H1 (cell line): ENCODE results near the gene GCNT1. TPM values are rescaled to one million over a fixed set of nuclear protein-coding genes. Genes with fewer than 3 reads are reported as not detected.
A peak's percentile ranks its signal among the peaks of the same experiment; 100 is the strongest.
"Not testable (repeated sequence)": the region's sequence is repeated elsewhere in the genome, so short reads cannot be mapped to it uniquely, and the experiment has no call there.

Source experiments
- CTCF ChIA-PET: fragments of 300-600 bp; sonication (Branson Sonifier 250); formaldehyde crosslinking; loops from one replicate; lab custom pipeline; 2021; ENCODE audit not compliant: partially characterized antibody; lab: Charles Lee
- POLR2A ChIA-PET: fragments of 300-600 bp; sonication (Branson Sonifier 250); formaldehyde crosslinking; loops from one replicate; lab custom pipeline; 2021; ENCODE audit warnings: inconsistent platforms; ENCODE audit not compliant: partially characterized antibody; lab: Charles Lee
- DNase-seq, 2 experiments: peaks; one replicate each; pipeline versions ENCODE4 v3.0.0 to v3.0.0-alpha.2; 2010 to 2022; ENCODE audit warnings: low spot score in 2 of 2, low read depth in 1 of 2, mixed read lengths in 1 of 2
- FAIRE-seq: peaks from 2 replicates; lab custom pipeline; 2011; peaks lifted over from hg19 to GRCh38; lab: Jason Lieb, UNC
- H2AFZ ChIP-seq: 2 replicates; pipeline ENCODE4 v1.8.1; 2012; ENCODE audit warnings: low read length, inconsistent platforms
- H2AK5ac ChIP-seq: 2 replicates; pipeline ENCODE4 v1.6.1; 2013; ENCODE audit warnings: low read depth, low read length
- H2BK120ac ChIP-seq: replicated peaks from 2 replicates; pipeline ENCODE3; 2013; ENCODE audit warnings: low read depth, low read length, inconsistent platforms
- H2BK12ac ChIP-seq: 2 replicates; pipeline ENCODE4 v1.6.1; 2013; ENCODE audit warnings: low read depth, low read length
- H2BK15ac ChIP-seq: 2 replicates; pipeline ENCODE4 v1.6.1; 2013; ENCODE audit warnings: low read length
- H2BK20ac ChIP-seq: 2 replicates; pipeline ENCODE4 v1.6.1; 2013; ENCODE audit warnings: low read length
- H2BK5ac ChIP-seq: 2 replicates; pipeline ENCODE4 v1.6.1; 2013; ENCODE audit warnings: low read depth, low read length
- H3K14ac ChIP-seq: 2 replicates; pipeline ENCODE4 v1.6.1; 2013; ENCODE audit warnings: inconsistent platforms; ENCODE audit not compliant: insufficient read length
- H3K18ac ChIP-seq: 2 replicates; pipeline ENCODE4 v1.6.1; 2013; ENCODE audit warnings: low read length; ENCODE audit errors: extremely low read depth
- H3K23ac ChIP-seq: 2 replicates; pipeline ENCODE4 v1.6.1; 2013; ENCODE audit warnings: inconsistent platforms; ENCODE audit not compliant: insufficient read length
- H3K23me2 ChIP-seq: 2 replicates; pipeline ENCODE4 v1.6.1; 2013; ENCODE audit warnings: low read depth, low read length
- H3K27ac ChIP-seq: 2 replicates; pipeline ENCODE4 v1.6.1; 2011; ENCODE audit warnings: low read depth, low read length, inconsistent platforms
- H3K27me3 ChIP-seq, 4 experiments: replicated peaks in 1 of 4; 1 replicate in 1 of 4; 2 replicates in 3 of 4; pipeline versions ENCODE4 v1.6.1 to v1.8.1; 2011 to 2013; ENCODE audit warnings: low read length in 3 of 4, mild to moderate bottlenecking in 3 of 4, inconsistent platforms in 2 of 4, mixed read lengths in 2 of 4, moderate library complexity in 1 of 4; ENCODE audit not compliant: control insufficient read depth in 3 of 4, insufficient read depth in 3 of 4; ENCODE audit errors: extremely low read depth in 1 of 4
- H3K36me3 ChIP-seq, 4 experiments: 2 replicates each; pipeline versions ENCODE4 v1.6.1 to v1.8.1; 2011 to 2013; ENCODE audit warnings: mild to moderate bottlenecking in 4 of 4, low read length in 3 of 4, moderate library complexity in 2 of 4, control low read depth in 1 of 4, inconsistent platforms in 1 of 4; ENCODE audit not compliant: insufficient read depth in 4 of 4, control insufficient read depth in 2 of 4
- H3K4ac ChIP-seq: replicated peaks from 2 replicates; pipeline ENCODE3; 2013; ENCODE audit warnings: low read length, low read depth, mixed read lengths, inconsistent platforms; ENCODE audit not compliant: insufficient read length
- H3K4me1 ChIP-seq, 4 experiments: replicated peaks in 1 of 4; 1 replicate in 1 of 4; 2 replicates in 3 of 4; pipeline versions ENCODE4 v1.6.1 to v1.8.1; 2011 to 2013; ENCODE audit warnings: low read length in 3 of 4, inconsistent platforms in 2 of 4, mixed read lengths in 1 of 4; ENCODE audit not compliant: insufficient read depth in 4 of 4, control insufficient read depth in 3 of 4
- H3K4me2 ChIP-seq, 2 experiments: 2 replicates each; pipeline versions ENCODE4 v1.6.1 to v1.8.1; 2011 to 2013; ENCODE audit warnings: low read depth in 2 of 2, low read length in 2 of 2, control low read depth in 1 of 2, inconsistent platforms in 1 of 2, mild to moderate bottlenecking in 1 of 2; ENCODE audit not compliant: insufficient read depth in 1 of 2
- H3K4me3 ChIP-seq, 4 experiments: fragments of 200-600, 300-600 bp in 1 of 4; sonication (generic), shearing (Covaris generic), sonication (Bioruptor Twin) in 1 of 4; 2 replicates each; pipeline versions ENCODE4 v1.5.1 to v1.8.1; 2011 to 2016; ENCODE audit warnings: low read length in 4 of 4, low read depth in 3 of 4, control low read depth in 2 of 4, inconsistent platforms in 2 of 4, mild to moderate bottlenecking in 2 of 4, mixed read lengths in 1 of 4, moderate library complexity in 1 of 4; ENCODE audit not compliant: insufficient read depth in 2 of 4; ENCODE audit errors: extremely low read depth in 1 of 4
- H3K56ac ChIP-seq: replicated peaks from 2 replicates; pipeline ENCODE3; 2013; ENCODE audit warnings: low read depth, mild to moderate bottlenecking, mixed read lengths, low read length, inconsistent platforms; ENCODE audit not compliant: insufficient read length
- H3K79me1 ChIP-seq: 2 replicates; pipeline ENCODE4 v1.6.1; 2013; ENCODE audit warnings: low read depth, low read length, control low read depth
- H3K79me2 ChIP-seq, 2 experiments: 2 replicates each; pipeline versions ENCODE4 v1.6.1 to v1.8.1; 2012 to 2013; ENCODE audit warnings: low read length in 2 of 2, mild to moderate bottlenecking in 2 of 2, inconsistent platforms in 1 of 2; ENCODE audit not compliant: insufficient read depth in 2 of 2, control insufficient read depth in 1 of 2
- H3K9ac ChIP-seq, 4 experiments: replicated peaks in 1 of 4; 1 replicate in 1 of 4; 2 replicates in 3 of 4; pipeline versions ENCODE4 v1.6.1 to v1.8.1; 2011 to 2013; ENCODE audit warnings: low read depth in 3 of 4, low read length in 3 of 4, control low read depth in 2 of 4, mild to moderate bottlenecking in 2 of 4, moderate library complexity in 2 of 4, inconsistent platforms in 1 of 4; ENCODE audit errors: extremely low read depth in 1 of 4
- H3K9me3 ChIP-seq, 2 experiments: 2 replicates each; pipeline versions ENCODE4 v1.6.1 to v1.8.1; 2012 to 2013; ENCODE audit warnings: mild to moderate bottlenecking in 2 of 2, moderate library complexity in 2 of 2, control low read depth in 1 of 2, inconsistent platforms in 1 of 2, low read depth in 1 of 2, low read length in 1 of 2, mixed read lengths in 1 of 2; ENCODE audit not compliant: insufficient read depth in 2 of 2
- H4K20me1 ChIP-seq, 2 experiments: replicated peaks in 1 of 2; 2 replicates each; pipeline versions ENCODE3 to v1.8.1; 2011 to 2013; ENCODE audit warnings: inconsistent platforms in 2 of 2, low read length in 2 of 2, mild to moderate bottlenecking in 1 of 2; ENCODE audit not compliant: insufficient read depth in 2 of 2, control insufficient read depth in 1 of 2
- H4K5ac ChIP-seq: 2 replicates; pipeline ENCODE4 v1.6.1; 2013; ENCODE audit warnings: low read length, low read depth, mixed read lengths, inconsistent platforms; ENCODE audit not compliant: insufficient read length
- H4K8ac ChIP-seq: 2 replicates; pipeline ENCODE4 v1.8.0; 2013; ENCODE audit warnings: mild to moderate bottlenecking, moderate library complexity, low read length, inconsistent platforms; ENCODE audit not compliant: insufficient read depth; ENCODE audit errors: extremely low read depth
- H4K91ac ChIP-seq: replicated peaks from 2 replicates; pipeline ENCODE3; 2013; ENCODE audit warnings: low read length, mixed read lengths, inconsistent platforms; ENCODE audit not compliant: insufficient read length
- WGBS, 2 experiments: shearing (Covaris generic) in 1 of 2; methylation state at CpG; one replicate each; pipeline versions ENCODE4 v1.1.6 to v1.1.7; 2013 to 2015; ENCODE audit warnings: low lambda C conversion rate in 2 of 2, mixed read lengths in 2 of 2, inconsistent platforms in 1 of 2, low coverage in 1 of 2, missing lambda C conversion rate in 1 of 2; ENCODE audit not compliant: insufficient replicate concordance in 2 of 2, insufficient coverage in 1 of 2, insufficient read length in 1 of 2; ENCODE audit errors: extremely low coverage in 1 of 2, missing lambda C conversion rate in 1 of 2; 5-methylcytosine and 5-hydroxymethylcytosine counted together
- polyA plus RNA-seq, 7 experiments: library from polyadenylated mRNA; depleted of rRNA in 3 of 7; stranded (reverse) in 5 of 7; unstranded in 2 of 7; fragments of >200 nt in 5 of 7; fragments of 200-250 nt in 2 of 7; gene quantifications; 1 replicate in 5 of 7; 2 replicates in 1 of 7; 4 replicates in 1 of 7; pipeline versions ENCODE4 v1.2.1 to v1.2.3, GENCODE V29; 2011 to 2013; ENCODE audit warnings: missing spikeins in 2 of 7, mixed read lengths in 2 of 7
- total RNA-seq: library from RNA; stranded (reverse); fragmentation: NEBNext Ultra II Directional; extraction: Animal tissue kit (Norgen Biotek cat#: 25700); gene quantifications from 2 replicates; pipeline ENCODE4 v1.2.1, GENCODE V29; 2021

Gene GCNT1
- total and polyA plus RNA-seq, 2 of the 8 experiments (the other 6 are each of a cell fraction or from before 2014, with no cell fraction given), result 13.0 to 16.5 TPM

DNA sequence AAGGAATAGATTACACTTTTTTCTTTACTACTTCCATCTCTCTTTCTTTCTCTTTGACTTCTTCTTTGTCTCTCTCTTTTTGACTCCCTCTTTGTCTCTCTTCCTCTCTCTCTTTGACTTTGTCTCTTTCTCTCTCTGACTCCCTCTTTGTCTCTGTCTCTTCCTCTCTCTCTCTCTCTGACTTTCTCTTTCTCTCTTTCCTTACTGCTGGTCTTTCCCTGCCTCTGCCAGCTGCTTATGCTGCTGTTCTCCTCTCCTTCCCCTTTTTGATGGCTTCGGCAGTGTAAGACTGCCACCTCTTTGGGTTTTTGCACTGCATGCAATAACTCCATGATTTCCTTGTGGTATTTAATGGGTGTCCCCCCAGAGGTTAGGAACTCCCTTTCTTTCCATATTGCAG lies 32.1 kb downstream of the GCNT1 start:
- WGBS, 2 experiments, result 100% methylated on average over 1 of the region's 1 CpG; no CpG with 5 or more reads in 1 of the 2 experiments
- peaks cover 0 to 14% (median 1%) of the 10 kb centered on the region in 4 experiments; a peak in 2 of 7 replicates for H3K4me1 ChIP-seq
- H3K23me2 ChIP-seq, H4K8ac ChIP-seq, H4K20me1 ChIP-seq, H3K27ac ChIP-seq, H3K56ac ChIP-seq, H3K36me3 ChIP-seq, H3K27me3 ChIP-seq, POLR2A ChIA-PET, FAIRE-seq, H3K4ac ChIP-seq, H2BK120ac ChIP-seq, H3K4me3 ChIP-seq, H2AK5ac ChIP-seq, H2BK12ac ChIP-seq, H3K14ac ChIP-seq, H4K5ac ChIP-seq, CTCF ChIA-PET, H3K9me3 ChIP-seq, H3K79me1 ChIP-seq, H2BK20ac ChIP-seq, H2BK5ac ChIP-seq, H2BK15ac ChIP-seq, DNase-seq, H3K18ac ChIP-seq, H4K91ac ChIP-seq, H3K79me2 ChIP-seq, H3K9ac ChIP-seq, H2AFZ ChIP-seq, H3K4me2 ChIP-seq, H3K23ac ChIP-seq: not testable (repeated sequence)

DNA sequence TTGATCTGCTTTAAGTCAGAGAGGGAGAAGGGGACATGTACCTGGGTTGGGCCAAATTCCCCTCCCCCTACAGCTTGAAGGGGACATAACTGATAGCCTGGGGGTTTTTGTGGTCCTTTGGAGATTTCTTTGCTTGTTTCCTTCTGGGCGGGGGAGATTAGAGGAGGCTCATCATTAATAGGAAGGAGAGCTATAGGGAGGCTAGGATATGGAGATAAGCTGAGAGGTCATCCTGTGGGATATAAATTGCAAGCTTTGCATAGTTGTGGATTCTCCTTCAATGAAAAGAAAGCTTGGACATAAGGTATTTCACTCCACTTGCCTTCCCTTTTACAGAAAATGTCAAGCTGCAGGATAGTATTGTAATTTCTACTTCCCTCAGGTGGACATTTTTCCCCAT lies 34.5 kb downstream of the GCNT1 start:
- peaks cover 0 to 14% (median 1%) of the 10 kb centered on the region in 4 experiments; a peak in 2 of 7 replicates for H3K4me1 ChIP-seq
- H3K9me3 ChIP-seq, H3K27ac ChIP-seq, H4K20me1 ChIP-seq, H3K23me2 ChIP-seq, H3K36me3 ChIP-seq, H3K56ac ChIP-seq, H2BK120ac ChIP-seq, H3K79me2 ChIP-seq, H4K8ac ChIP-seq, H2BK20ac ChIP-seq, H3K14ac ChIP-seq, H2AFZ ChIP-seq, H3K9ac ChIP-seq, CTCF ChIA-PET, H2BK15ac ChIP-seq, H4K5ac ChIP-seq, H2BK12ac ChIP-seq, H3K18ac ChIP-seq, DNase-seq, H2BK5ac ChIP-seq, POLR2A ChIA-PET, H3K23ac ChIP-seq, H3K27me3 ChIP-seq, H2AK5ac ChIP-seq, H3K79me1 ChIP-seq, FAIRE-seq, H3K4ac ChIP-seq, H4K91ac ChIP-seq: not testable (repeated sequence)
- 0 out of 8 replicates have a peak overlapping the region, but pooled peaks of 1 of the 4 experiments have one; percentile 6 for H3K4me3 ChIP-seq
- peak overlapping the region in 1 of 2 experiments; percentile 33; a peak in 2 of 4 replicates for H3K4me2 ChIP-seq
- WGBS, 2 experiments, result 44% methylated on average over 1 of the region's 1 CpG; no CpG with 5 or more reads in 1 of the 2 experiments
